Activated CD4-positive, alpha-beta T cell treated with anti-CD3 and anti-CD28 coated beads for 36 hours (primary cell): Measurements from ENCODE around the gene PCNT. TPM values are rescaled to one million over a fixed set of nuclear protein-coding genes. Genes with fewer than 3 reads are reported as not detected.
"Not testable (repeated sequence)": the region's sequence is repeated elsewhere in the genome, so short reads cannot be mapped to it uniquely, and the experiment has no call there.

Experiments used
- ATAC-seq: fragments of 200-7000 bp; cut with Tn5 transposase; one replicate; pipeline ENCODE4 v1.10.0; 2021; ENCODE audit warnings: mild to moderate bottlenecking, moderate library complexity
- CTCF ChIA-PET: fragments of 350-600 bp; sonication (Branson Sonifier 250); formaldehyde crosslinking; loops from one replicate; lab custom pipeline; 2021; ENCODE audit warnings: antibody characterized with exemption; lab: Charles Lee
- POLR2A ChIA-PET: fragments of 350-600 bp; sonication (Branson Sonifier 250); formaldehyde crosslinking; loops from one replicate; lab custom pipeline; 2021; ENCODE audit warnings: antibody characterized with exemption, inconsistent platforms; lab: Charles Lee
- DNase-seq: peaks from one replicate; pipeline ENCODE4 v3.0.0-alpha.2; 2020
- H3K27ac Mint-ChIP-seq: one replicate; pipeline ENCODE4 v1.8.0; 2021; ENCODE audit warnings: mixed read lengths
- H3K27me3 Mint-ChIP-seq: one replicate; pipeline ENCODE4 v1.8.0; 2021; ENCODE audit warnings: mixed read lengths
- H3K36me3 Mint-ChIP-seq: one replicate; pipeline ENCODE4 v1.8.0; 2021; ENCODE audit warnings: low read depth, mixed read lengths
- H3K4me1 Mint-ChIP-seq: one replicate; pipeline ENCODE4 v1.8.0; 2021; ENCODE audit warnings: mixed read lengths
- H3K4me3 Mint-ChIP-seq: one replicate; pipeline ENCODE4 v1.8.0; 2021; ENCODE audit warnings: mild to moderate bottlenecking, moderate library complexity, mixed read lengths
- H3K9me3 Mint-ChIP-seq: one replicate; pipeline ENCODE4 v1.8.0; 2021; ENCODE audit warnings: low read depth, mixed read lengths
- intact Hi-C, 2 experiments: fragments of 100-400 bp; cut with DNase I in 1 of 2; cut with micrococcal nuclease in 1 of 2; formaldehyde crosslinking; loops; one replicate each; pipeline versions ENCODE4 v1.14.2 to v1.15.1; 2022 to 2024; cut with DNase I, micrococcal nuclease
- total RNA-seq, 2 experiments: library from RNA; stranded (reverse); gene quantifications; one replicate each; pipeline ENCODE4 v1.2.3, GENCODE V29; 2021

The PCNT gene
- total RNA-seq, 2 experiments from 2014 or later: 46.5 to 47.7 TPM

- no peak overlapping the region for H3K4me3 Mint-ChIP-seq
- H3K27ac Mint-ChIP-seq: no peak overlapping the region
- DNase-seq (no peak), ATAC-seq (no peak)
- no peaks in the 10 kb centered on the region for H3K27me3 Mint-ChIP-seq
- no peaks in the 10 kb centered on the region for H3K4me1 Mint-ChIP-seq
- POLR2A ChIA-PET: interaction anchor here (0.6 kb wide), 1 partner anchor 10 kb away, joined by 7 read pairs; no protein-coding TSS in a partner anchor
- intact Hi-C loops: no loop called here
- peaks cover 37% of the 10 kb centered on the region for H3K36me3 Mint-ChIP-seq
- CTCF ChIA-PET: no interaction called here
- H3K9me3 Mint-ChIP-seq: no peaks in the 10 kb centered on the region
Observed at GRCh38 chr21:46401186-46401910, 77.4 kb downstream of the PCNT start.

- no peaks in the 10 kb centered on the region for H3K27me3 Mint-ChIP-seq
- CTCF ChIA-PET: no interaction called here
- H3K36me3 Mint-ChIP-seq: peaks cover 36% of the 10 kb centered on the region
- no peaks in the 10 kb centered on the region for H3K4me1 Mint-ChIP-seq
- intact Hi-C loops: no loop called here
- no peak overlapping the region for H3K4me3 Mint-ChIP-seq
- H3K27ac Mint-ChIP-seq: no peak overlapping the region
- H3K9me3 Mint-ChIP-seq: no peaks in the 10 kb centered on the region
- DNase-seq (no peak), ATAC-seq (no peak)
- POLR2A ChIA-PET: no interaction called here
Observed at GRCh38 chr21:46402421-46402820, 78.5 kb downstream of the PCNT start.

- DNase-seq, H3K4me3 Mint-ChIP-seq, H3K27me3 Mint-ChIP-seq, H3K4me1 Mint-ChIP-seq, H3K27ac Mint-ChIP-seq, ATAC-seq, POLR2A ChIA-PET, CTCF ChIA-PET, H3K9me3 Mint-ChIP-seq, intact Hi-C loops: not testable (repeated sequence)
- peaks cover 32% of the 10 kb centered on the region for H3K36me3 Mint-ChIP-seq
Observed at GRCh38 chr21:46403234-46403811, 79.4 kb downstream of the PCNT start.

- POLR2A ChIA-PET: no interaction called here
- Mint-ChIP-seq H3K9me3 (no peaks in the 10 kb centered on the region), H3K27me3 (no peaks in the 10 kb centered on the region), H3K36me3 (peaks cover 30% of the 10 kb centered on the region), H3K4me3 (no peak overlapping the region), H3K27ac (no peak overlapping the region), H3K4me1 (no peaks in the 10 kb centered on the region)
- DNase-seq (no peak), ATAC-seq (no peak)
- intact Hi-C loops: no loop called here
- CTCF ChIA-PET: no interaction called here
Observed at GRCh38 chr21:46404306-46404705, 80.3 kb downstream of the PCNT start.

GRCh38 chr21:46406001-46406400, 82.0 kb downstream of the PCNT start:
- Mint-ChIP-seq H3K27ac (no peak overlapping the region), H3K4me3 (no peak overlapping the region), H3K9me3 (no peaks in the 10 kb centered on the region)

GRCh38 chr21:46409641-46410406, 85.9 kb downstream of the PCNT start:
- Mint-ChIP-seq H3K27ac (no peak overlapping the region), H3K4me3 (no peak overlapping the region), H3K27me3 (no peaks in the 10 kb centered on the region), H3K36me3 (peaks cover 13% of the 10 kb centered on the region), H3K9me3 (no peaks in the 10 kb centered on the region), H3K4me1 (no peaks in the 10 kb centered on the region)
- ChIA-PET CTCF (no interaction called here), POLR2A (no interaction called here)
- ATAC-seq (no peak), DNase-seq (no peak)
- intact Hi-C loops: no loop called here

More at GRCh38 chr21:46406001-46406400, 82.0 kb downstream of the PCNT start:
- Mint-ChIP-seq H3K4me1 (no peaks in the 10 kb centered on the region), H3K27me3 (no peaks in the 10 kb centered on the region), H3K36me3 (peaks cover 26% of the 10 kb centered on the region)
- ATAC-seq (no peak), DNase-seq (no peak)
- CTCF ChIA-PET: no interaction called here
- POLR2A ChIA-PET: no interaction called here
- intact Hi-C loops: no loop called here

- H3K9me3 Mint-ChIP-seq: no peaks in the 10 kb centered on the region
- DNase-seq (no peak), ATAC-seq (no peak)
- POLR2A ChIA-PET: no interaction called here
- CTCF ChIA-PET: no interaction called here
- no peaks in the 10 kb centered on the region for H3K4me1 Mint-ChIP-seq
- no peak overlapping the region for H3K4me3 Mint-ChIP-seq
- H3K36me3 Mint-ChIP-seq: peaks cover 13% of the 10 kb centered on the region
- H3K27ac Mint-ChIP-seq: no peak overlapping the region
- intact Hi-C loops: no loop called here
- no peaks in the 10 kb centered on the region for H3K27me3 Mint-ChIP-seq
Observed at GRCh38 chr21:46410516-46410915, 86.6 kb downstream of the PCNT start.

GRCh38 chr21:46411236-46411635, 87.3 kb downstream of the PCNT start:
- POLR2A ChIA-PET: no interaction called here
- Mint-ChIP-seq H3K27me3 (no peaks in the 10 kb centered on the region), H3K9me3 (no peaks in the 10 kb centered on the region), H3K4me1 (no peaks in the 10 kb centered on the region), H3K4me3 (no peak overlapping the region), H3K36me3 (peaks cover 20% of the 10 kb centered on the region), H3K27ac (no peak overlapping the region)
- ATAC-seq: no peak
- intact Hi-C loops: no loop called here
- CTCF ChIA-PET: no interaction called here
- DNase-seq: no peak

- Mint-ChIP-seq H3K4me3 (no peak overlapping the region), H3K36me3 (peaks cover 22% of the 10 kb centered on the region), H3K27me3 (no peaks in the 10 kb centered on the region), H3K9me3 (no peaks in the 10 kb centered on the region), H3K27ac (no peak overlapping the region), H3K4me1 (no peaks in the 10 kb centered on the region)
- intact Hi-C loops: no loop called here
- DNase-seq: no peak
- no peak for ATAC-seq
- CTCF ChIA-PET: interaction anchor here (0.9 kb wide), 1 partner anchor 20 kb away, joined by 3 read pairs; no protein-coding TSS in a partner anchor
- POLR2A ChIA-PET: no interaction called here
Observed at GRCh38 chr21:46411691-46412090, 87.7 kb downstream of the PCNT start.

- DNase-seq: no peak
- intact Hi-C loops: no loop called here
- no peaks in the 10 kb centered on the region for H3K4me1 Mint-ChIP-seq
- no peak overlapping the region for H3K27ac Mint-ChIP-seq
- H3K4me3 Mint-ChIP-seq: no peak overlapping the region
- H3K36me3 Mint-ChIP-seq: peaks cover 16% of the 10 kb centered on the region
- H3K9me3 Mint-ChIP-seq: no peaks in the 10 kb centered on the region
- POLR2A ChIA-PET: interaction anchor here (0.7 kb wide), 1 partner anchor 878 kb away, joined by 3 read pairs; no protein-coding TSS in a partner anchor
- CTCF ChIA-PET: interaction anchor here (0.9 kb wide), 2 partner anchors 21 to 80 kb away, joined by 3 read pairs; no protein-coding TSS in a partner anchor
- H3K27me3 Mint-ChIP-seq: no peaks in the 10 kb centered on the region
- ATAC-seq: no peak
Observed at GRCh38 chr21:46412521-46413364, 88.8 kb downstream of the PCNT start.

- Mint-ChIP-seq H3K4me3 (no peak overlapping the region), H3K9me3 (no peaks in the 10 kb centered on the region), H3K4me1 (no peaks in the 10 kb centered on the region), H3K27me3 (no peaks in the 10 kb centered on the region), H3K36me3 (peaks cover 17% of the 10 kb centered on the region), H3K27ac (no peak overlapping the region)
- no peak for DNase-seq
- no peak for ATAC-seq
- ChIA-PET POLR2A (interaction anchor here (0.7 kb wide), 1 partner anchor 879 kb away, joined by 3 read pairs; no protein-coding TSS in a partner anchor), CTCF (interaction anchor here (0.9 kb wide), 1 partner anchor 80 kb away, joined by 3 read pairs; no protein-coding TSS in a partner anchor)
- intact Hi-C loops: no loop called here
Observed at GRCh38 chr21:46413365-46413696, 89.4 kb downstream of the PCNT start.
